ENCODE measurements around the gene CALD1.

CALD1 gene

GRCh38 chr7:134878746-134879357 lies 99.4 kb downstream of the CALD1 start:
- Histone ChIP-seq H3K27ac (ENCODE audit: low read length) (peak overlapping the region; percentile 73), H3K4me1 (ENCODE audit: control insufficient read depth, insufficient read depth, low read length) (peaks cover 44% of the 10 kb centered on the region)

GRCh38 chr7:134879815-134880475 lies 100.5 kb downstream of the CALD1 start:
- Histone ChIP-seq H3K4me1 (ENCODE audit: control insufficient read depth, insufficient read depth, low read length) (peaks cover 41% of the 10 kb centered on the region), H3K27ac (ENCODE audit: low read length) (peak overlapping the region; percentile 64), H3K27me3 (ENCODE audit: control insufficient read depth in 1 of 2, insufficient read depth in 2 of 2, low read length in 2 of 2) (no peaks in the 10 kb centered on the region)

More at GRCh38 chr7:134878746-134879357, 99.4 kb downstream of the CALD1 start:
- peaks cover 2 to 4% of the 10 kb centered on the region in 2 donors for H3K36me3 ChIP-seq (ENCODE audit: control insufficient read depth in 2 of 2, insufficient read depth in 2 of 2, low read length in 2 of 2)
- H3K9ac ChIP-seq (ENCODE audit: low read length in 2 of 2), result no peak overlapping the region
- no peaks in the 10 kb centered on the region for H3K9me3 ChIP-seq (ENCODE audit: control insufficient read depth in 2 of 2, low read length in 2 of 2)
- H3K27me3 ChIP-seq (ENCODE audit: control insufficient read depth in 1 of 2, insufficient read depth in 2 of 2, low read length in 2 of 2), result no peaks in the 10 kb centered on the region
- H3K4me3 ChIP-seq (ENCODE audit: low read length in 2 of 2), result peak overlapping the region in 1 of 2 donors; percentile 29

GRCh38 chr7:134882481-134882880 lies 103.0 kb downstream of the CALD1 start:
- H3K9me3 ChIP-seq (ENCODE audit: control insufficient read depth in 2 of 2, low read length in 2 of 2), result no peaks in the 10 kb centered on the region
- peaks cover 0 to 5% of the 10 kb centered on the region in 2 donors for H3K36me3 ChIP-seq (ENCODE audit: control insufficient read depth in 2 of 2, insufficient read depth in 2 of 2, low read length in 2 of 2)
- H3K4me1 ChIP-seq (ENCODE audit: control insufficient read depth, insufficient read depth, low read length), result peaks cover 47% of the 10 kb centered on the region
- H3K27ac ChIP-seq (ENCODE audit: low read length), result peak overlapping the region; percentile 53
- no peak overlapping the region for H3K4me3 ChIP-seq (ENCODE audit: low read length in 2 of 2)
- H3K9ac ChIP-seq (ENCODE audit: low read length in 2 of 2), result no peak overlapping the region
- H3K27me3 ChIP-seq (ENCODE audit: control insufficient read depth in 1 of 2, insufficient read depth in 2 of 2, low read length in 2 of 2), result no peaks in the 10 kb centered on the region

More at GRCh38 chr7:134879815-134880475, 100.5 kb downstream of the CALD1 start:
- peaks cover 2 to 4% of the 10 kb centered on the region in 2 donors for H3K36me3 ChIP-seq (ENCODE audit: control insufficient read depth in 2 of 2, insufficient read depth in 2 of 2, low read length in 2 of 2)
- H3K9me3 ChIP-seq (ENCODE audit: control insufficient read depth in 2 of 2, low read length in 2 of 2), result no peaks in the 10 kb centered on the region
- H3K9ac ChIP-seq (ENCODE audit: low read length in 2 of 2), result no peak overlapping the region
- H3K4me3 ChIP-seq (ENCODE audit: low read length in 2 of 2), result no peak overlapping the region

- Histone ChIP-seq H3K27ac (ENCODE audit: low read length) (peak overlapping the region; percentile 77), H3K9ac (ENCODE audit: low read length in 2 of 2) (peak overlapping the region in 1 of 2 donors; percentile 36), H3K36me3 (ENCODE audit: control insufficient read depth in 2 of 2, insufficient read depth in 2 of 2, low read length in 2 of 2) (peaks cover 0 to 20% of the 10 kb centered on the region in 2 donors), H3K27me3 (ENCODE audit: control insufficient read depth in 1 of 2, insufficient read depth in 2 of 2, low read length in 2 of 2) (no peaks in the 10 kb centered on the region), H3K9me3 (ENCODE audit: control insufficient read depth in 2 of 2, low read length in 2 of 2) (no peaks in the 10 kb centered on the region), H3K4me1 (ENCODE audit: control insufficient read depth, insufficient read depth, low read length) (peaks cover 56% of the 10 kb centered on the region), H3K4me3 (ENCODE audit: low read length in 2 of 2) (no peak overlapping the region)
These were observed 106.5 kb downstream of the CALD1 start for GRCh38 chr7:134885967-134886352.

- Histone ChIP-seq H3K9ac (ENCODE audit: low read length in 2 of 2) (peak overlapping the region; percentile 1 to 36), H3K4me1 (ENCODE audit: control insufficient read depth, insufficient read depth, low read length) (peaks cover 56% of the 10 kb centered on the region)
These were observed 107.1 kb downstream of the CALD1 start for GRCh38 chr7:134886353-134887057.

GRCh38 chr7:134887523-134887922 lies 108.1 kb downstream of the CALD1 start:
- Histone ChIP-seq H3K4me1 (ENCODE audit: control insufficient read depth, insufficient read depth, low read length) (peaks cover 62% of the 10 kb centered on the region), H3K36me3 (ENCODE audit: control insufficient read depth in 2 of 2, insufficient read depth in 2 of 2, low read length in 2 of 2) (peaks cover under 1 to 23% of the 10 kb centered on the region in 2 donors), H3K9ac (ENCODE audit: low read length in 2 of 2) (no peak overlapping the region), H3K9me3 (ENCODE audit: control insufficient read depth in 2 of 2, low read length in 2 of 2) (no peaks in the 10 kb centered on the region), H3K27me3 (ENCODE audit: control insufficient read depth in 1 of 2, insufficient read depth in 2 of 2, low read length in 2 of 2) (no peaks in the 10 kb centered on the region), H3K27ac (ENCODE audit: low read length) (peak overlapping the region; percentile 77), H3K4me3 (ENCODE audit: low read length in 2 of 2) (no peak overlapping the region)

More at GRCh38 chr7:134886353-134887057, 107.1 kb downstream of the CALD1 start:
- H3K27ac ChIP-seq (ENCODE audit: low read length), result peak overlapping the region; percentile 77
- peak overlapping the region in 1 of 2 donors; percentile 2 for H3K4me3 ChIP-seq (ENCODE audit: low read length in 2 of 2)
- H3K36me3 ChIP-seq (ENCODE audit: control insufficient read depth in 2 of 2, insufficient read depth in 2 of 2, low read length in 2 of 2), result peaks cover 0 to 20% of the 10 kb centered on the region in 2 donors
- H3K27me3 ChIP-seq (ENCODE audit: control insufficient read depth in 1 of 2, insufficient read depth in 2 of 2, low read length in 2 of 2), result no peaks in the 10 kb centered on the region
- no peaks in the 10 kb centered on the region for H3K9me3 ChIP-seq (ENCODE audit: control insufficient read depth in 2 of 2, low read length in 2 of 2)

- Histone ChIP-seq H3K9me3 (ENCODE audit: control insufficient read depth in 2 of 2, low read length in 2 of 2) (no peaks in the 10 kb centered on the region), H3K27me3 (ENCODE audit: control insufficient read depth in 1 of 2, insufficient read depth in 2 of 2, low read length in 2 of 2) (no peaks in the 10 kb centered on the region), H3K36me3 (ENCODE audit: control insufficient read depth in 2 of 2, insufficient read depth in 2 of 2, low read length in 2 of 2) (peaks cover 8 to 23% of the 10 kb centered on the region in 2 donors), H3K27ac (ENCODE audit: low read length) (peak overlapping the region; percentile 64), H3K4me1 (ENCODE audit: control insufficient read depth, insufficient read depth, low read length) (peaks cover 65% of the 10 kb centered on the region), H3K4me3 (ENCODE audit: low read length in 2 of 2) (no peak overlapping the region), H3K9ac (ENCODE audit: low read length in 2 of 2) (no peak overlapping the region)
These were observed 108.8 kb downstream of the CALD1 start for GRCh38 chr7:134888141-134888740.

GRCh38 chr7:134890246-134891240 lies 111.1 kb downstream of the CALD1 start:
- Histone ChIP-seq H3K9me3 (ENCODE audit: control insufficient read depth in 2 of 2, low read length in 2 of 2) (no peaks in the 10 kb centered on the region), H3K36me3 (ENCODE audit: control insufficient read depth in 2 of 2, insufficient read depth in 2 of 2, low read length in 2 of 2) (peaks cover 10 to 21% of the 10 kb centered on the region in 2 donors), H3K9ac (ENCODE audit: low read length in 2 of 2) (peak overlapping the region; percentile 53 to 65), H3K27ac (ENCODE audit: low read length) (peak overlapping the region; percentile 77), H3K4me3 (ENCODE audit: low read length in 2 of 2) (peak overlapping the region; percentile 31 to 72), H3K4me1 (ENCODE audit: control insufficient read depth, insufficient read depth, low read length) (peaks cover 61% of the 10 kb centered on the region), H3K27me3 (ENCODE audit: control insufficient read depth in 1 of 2, insufficient read depth in 2 of 2, low read length in 2 of 2) (no peaks in the 10 kb centered on the region)

GRCh38 chr7:134891262-134891695 lies 111.8 kb downstream of the CALD1 start:
- Histone ChIP-seq H3K4me1 (ENCODE audit: control insufficient read depth, insufficient read depth, low read length) (peaks cover 53% of the 10 kb centered on the region), H3K9me3 (ENCODE audit: control insufficient read depth in 2 of 2, low read length in 2 of 2) (no peaks in the 10 kb centered on the region), H3K27me3 (ENCODE audit: control insufficient read depth in 1 of 2, insufficient read depth in 2 of 2, low read length in 2 of 2) (no peaks in the 10 kb centered on the region), H3K36me3 (ENCODE audit: control insufficient read depth in 2 of 2, insufficient read depth in 2 of 2, low read length in 2 of 2) (peaks cover 11 to 24% of the 10 kb centered on the region in 2 donors), H3K27ac (ENCODE audit: low read length) (peak overlapping the region; percentile 77), H3K9ac (ENCODE audit: low read length in 2 of 2) (peak overlapping the region in 1 of 2 donors; percentile 53), H3K4me3 (ENCODE audit: low read length in 2 of 2) (peak overlapping the region; percentile 31 to 72)

Measured in stomach smooth muscle (tissue), 2 donors.